Cardiac muscle cell (in vitro differentiated cells and primary cell): ENCODE measurements around the gene UBE2H. TPM values are rescaled to one million over a fixed set of nuclear protein-coding genes. Genes with fewer than 3 reads are reported as not detected.
"Not testable (repeated sequence)": the region's sequence is repeated elsewhere in the genome, so short reads cannot be mapped to it uniquely, and the experiment has no call there.

ENCODE experiments used
- DNase-seq, 2 donors: peaks; one replicate each; pipeline versions ENCODE4 v3.0.0 to v3.0.0-alpha.2; 2010 to 2017; ENCODE audit warnings: low read depth in 1 of 2, low spot score in 1 of 2
- H3K27ac ChIP-seq: fragments of 200-600 bp; sonication (generic); 2 replicates; pipeline ENCODE4 v1.5.1; 2016
- H3K27me3 ChIP-seq: fragments of 200-600 bp; sonication (generic); 2 replicates; pipeline ENCODE4 v1.6.0; 2016; ENCODE audit warnings: control low read depth
- H3K36me3 ChIP-seq: fragments of 200-600 bp; sonication (generic); 2 replicates; pipeline ENCODE4 v1.5.1; 2016; ENCODE audit warnings: control low read depth
- H3K4me1 ChIP-seq: fragments of 200-600 bp; sonication (generic); 2 replicates; pipeline ENCODE4 v1.8.1; 2017; ENCODE audit warnings: low read depth, mild to moderate bottlenecking, mixed run types
- H3K4me3 ChIP-seq: fragments of 200-600 bp; sonication (generic); 2 replicates; pipeline ENCODE4 v1.5.1; 2016; ENCODE audit warnings: mild to moderate bottlenecking
- H3K9me3 ChIP-seq: fragments of 200-600 bp; sonication (generic); 2 replicates; pipeline ENCODE4 v1.5.1; 2017; ENCODE audit warnings: low read depth, mild to moderate bottlenecking, control low read depth
- polyA plus RNA-seq: library from polyadenylated mRNA; unstranded; fragments of >200 nt; fragmentation: Nextera tagmentation; extraction: Ambion mirVana; gene quantifications from 2 replicates; pipeline ENCODE4 v1.2.1, GENCODE V29; 2016
- total RNA-seq: library from RNA; depleted of rRNA; stranded (reverse); fragments of >200 nt; gene quantifications from 2 replicates; pipeline ENCODE4 v1.2.3, GENCODE V29; 2016
- TF ChIP-seq, protein P1 (sequence below): IDR thresholded peaks from 2 replicates; pipeline ENCODE4 v1.5.1; 2012; ENCODE audit warnings: low read depth, mild to moderate bottlenecking, low read length

Gene UBE2H
- total and polyA plus RNA-seq, 2 experiments from 2014 or later = 140 to 409 TPM

DNA sequence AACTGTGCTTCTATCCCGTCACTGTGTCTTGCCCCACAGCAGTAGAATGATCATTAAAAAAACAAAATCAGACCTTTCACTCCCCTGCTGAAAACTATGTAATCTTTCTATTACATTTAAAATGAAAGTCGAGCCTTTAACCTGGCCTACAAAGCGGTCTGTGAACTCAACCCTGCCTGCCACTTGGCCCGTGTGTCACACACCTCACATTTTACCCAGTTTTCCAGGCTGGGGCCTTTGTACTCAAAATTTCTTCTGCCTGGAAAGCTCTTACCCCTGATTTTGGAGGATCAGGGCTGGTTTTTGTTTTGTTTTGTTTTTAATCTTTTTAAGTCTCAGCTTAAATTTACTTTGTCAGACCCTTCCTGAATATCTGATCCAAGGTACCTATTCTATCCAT is 82.1 kb downstream of the UBE2H start:
- TF ChIP-seq, protein P1, sequence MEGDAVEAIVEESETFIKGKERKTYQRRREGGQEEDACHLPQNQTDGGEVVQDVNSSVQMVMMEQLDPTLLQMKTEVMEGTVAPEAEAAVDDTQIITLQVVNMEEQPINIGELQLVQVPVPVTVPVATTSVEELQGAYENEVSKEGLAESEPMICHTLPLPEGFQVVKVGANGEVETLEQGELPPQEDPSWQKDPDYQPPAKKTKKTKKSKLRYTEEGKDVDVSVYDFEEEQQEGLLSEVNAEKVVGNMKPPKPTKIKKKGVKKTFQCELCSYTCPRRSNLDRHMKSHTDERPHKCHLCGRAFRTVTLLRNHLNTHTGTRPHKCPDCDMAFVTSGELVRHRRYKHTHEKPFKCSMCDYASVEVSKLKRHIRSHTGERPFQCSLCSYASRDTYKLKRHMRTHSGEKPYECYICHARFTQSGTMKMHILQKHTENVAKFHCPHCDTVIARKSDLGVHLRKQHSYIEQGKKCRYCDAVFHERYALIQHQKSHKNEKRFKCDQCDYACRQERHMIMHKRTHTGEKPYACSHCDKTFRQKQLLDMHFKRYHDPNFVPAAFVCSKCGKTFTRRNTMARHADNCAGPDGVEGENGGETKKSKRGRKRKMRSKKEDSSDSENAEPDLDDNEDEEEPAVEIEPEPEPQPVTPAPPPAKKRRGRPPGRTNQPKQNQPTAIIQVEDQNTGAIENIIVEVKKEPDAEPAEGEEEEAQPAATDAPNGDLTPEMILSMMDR = no peak
- no peak overlapping the region for H3K4me3 ChIP-seq
- no peaks in the 10 kb centered on the region for H3K27me3 ChIP-seq
- no peaks in the 10 kb centered on the region for H3K9me3 ChIP-seq
- peaks cover 3% of the 10 kb centered on the region for H3K4me1 ChIP-seq
- peak overlapping the region; percentile 58 for H3K27ac ChIP-seq
- peaks cover 3% of the 10 kb centered on the region for H3K36me3 ChIP-seq
- no peak for DNase-seq

DNA sequence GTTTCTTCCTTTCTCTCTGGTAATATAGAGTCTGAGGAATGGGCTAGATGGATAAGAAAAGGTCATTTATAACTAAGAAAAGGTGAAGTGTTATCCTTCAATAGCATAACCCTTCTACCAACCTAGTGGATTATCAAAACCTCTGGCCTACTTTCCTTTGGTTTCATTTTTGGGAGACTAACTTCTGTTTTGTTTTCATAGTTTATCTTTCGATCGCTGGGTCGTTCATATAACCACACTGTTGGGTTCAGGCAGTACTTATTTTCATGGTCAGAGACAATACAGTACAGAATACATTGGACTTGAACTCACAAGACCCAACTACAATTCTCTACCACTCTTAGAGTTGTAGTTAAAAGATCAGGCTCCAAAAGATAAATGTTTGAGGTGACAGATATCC is 86.5 kb downstream of the UBE2H start:
- peaks cover 27% of the 10 kb centered on the region for H3K4me1 ChIP-seq
- TF ChIP-seq, protein P1 = no peak
- H3K4me3 ChIP-seq = no peak overlapping the region
- H3K36me3 ChIP-seq = no peaks in the 10 kb centered on the region
- no peak overlapping the region for H3K27ac ChIP-seq
- no peak for DNase-seq
- H3K9me3 ChIP-seq = no peaks in the 10 kb centered on the region
- H3K27me3 ChIP-seq = no peaks in the 10 kb centered on the region

DNA sequence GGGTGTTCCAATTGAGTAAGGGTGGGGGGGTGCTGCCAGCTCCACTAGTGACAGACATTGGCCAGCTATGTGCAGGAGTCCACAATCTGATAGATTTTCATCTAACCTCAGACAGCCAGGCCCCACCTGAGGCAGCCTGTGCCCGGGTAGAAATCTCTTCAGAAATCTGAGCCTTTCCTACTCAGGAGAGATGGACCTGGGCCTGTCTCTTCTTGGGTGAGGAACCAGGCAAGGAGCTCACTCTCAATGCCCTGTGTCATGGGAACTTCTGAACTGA is 86.9 kb downstream of the UBE2H start:
- no peak overlapping the region for H3K4me3 ChIP-seq
- H3K4me1 ChIP-seq = peaks cover 31% of the 10 kb centered on the region
- TF ChIP-seq, protein P1 = no peak
- H3K27me3 ChIP-seq = no peaks in the 10 kb centered on the region
- H3K27ac ChIP-seq = peak overlapping the region; percentile 1
- no peaks in the 10 kb centered on the region for H3K9me3 ChIP-seq
- no peaks in the 10 kb centered on the region for H3K36me3 ChIP-seq
- DNase-seq = no peak

DNA sequence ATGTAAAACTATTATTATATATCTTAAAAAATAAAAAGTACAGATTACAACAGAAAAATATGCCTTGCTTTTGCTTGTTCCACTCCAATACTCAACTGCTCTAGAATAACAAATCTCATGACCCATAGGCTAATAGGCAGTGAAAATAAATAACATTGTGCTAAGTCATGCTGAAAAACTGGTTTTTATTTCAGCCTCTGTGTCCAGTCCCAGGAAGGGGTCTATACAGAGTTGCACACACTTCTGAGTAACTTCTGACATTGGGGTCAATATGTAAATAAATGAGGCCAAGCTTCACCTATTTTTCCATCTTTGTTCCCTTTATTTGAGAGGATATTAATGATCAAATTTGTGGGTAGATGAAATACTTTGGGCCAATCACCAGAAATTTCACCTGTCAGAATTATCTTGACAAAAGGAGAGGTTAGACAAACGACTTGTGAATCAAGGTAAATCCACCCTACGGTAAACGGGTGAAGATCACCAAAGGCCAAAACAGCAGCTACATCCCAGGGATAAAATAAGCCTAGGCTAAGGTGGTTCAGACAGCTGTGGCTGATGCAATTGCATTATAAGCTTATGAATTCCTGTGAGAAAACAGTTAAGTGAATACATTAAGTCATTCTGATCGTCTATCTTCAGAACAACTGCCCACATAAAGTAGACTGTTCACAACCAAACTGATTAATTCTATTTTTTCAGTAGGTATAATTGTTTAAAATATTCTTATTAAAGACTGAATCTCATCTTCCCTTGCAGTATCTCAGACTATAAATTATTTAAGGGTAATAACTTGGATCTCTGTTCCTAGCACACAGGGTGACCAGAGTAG is 87.5 kb downstream of the UBE2H start:
- peaks cover 36% of the 10 kb centered on the region for H3K4me1 ChIP-seq
- DNase-seq = peak in 1 of 2 donors; percentile 26
- no peaks in the 10 kb centered on the region for H3K9me3 ChIP-seq
- H3K27me3 ChIP-seq = no peaks in the 10 kb centered on the region
- TF ChIP-seq, protein P1 = no peak
- H3K27ac ChIP-seq = peak overlapping the region; percentile 1
- H3K4me3 ChIP-seq = no peak overlapping the region
- H3K36me3 ChIP-seq = no peaks in the 10 kb centered on the region

DNA sequence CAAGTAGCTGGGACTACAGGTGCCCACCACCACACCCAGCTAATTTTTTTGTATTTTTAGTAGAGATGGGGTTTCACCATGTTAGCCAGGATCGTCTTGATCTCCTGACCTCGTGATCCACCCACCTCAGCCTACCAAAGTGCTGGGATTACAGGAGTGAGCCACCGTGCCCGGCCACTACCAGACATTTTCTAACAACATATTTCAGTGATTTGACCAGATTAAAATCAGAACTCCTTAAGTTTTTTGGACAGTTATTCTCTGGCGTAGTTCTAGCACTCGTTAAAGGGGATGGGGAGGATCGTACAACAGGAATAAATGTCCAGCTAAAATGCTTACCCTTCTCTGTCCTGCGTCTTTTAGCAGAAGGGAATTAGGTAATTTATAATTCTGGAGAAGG is 88.1 kb downstream of the UBE2H start:
- not testable (repeated sequence) for DNase-seq, H3K4me3 ChIP-seq, H3K27me3 ChIP-seq, H3K9me3 ChIP-seq, H3K27ac ChIP-seq, H3K36me3 ChIP-seq
- H3K4me1 ChIP-seq = peaks cover 43% of the 10 kb centered on the region

DNA sequence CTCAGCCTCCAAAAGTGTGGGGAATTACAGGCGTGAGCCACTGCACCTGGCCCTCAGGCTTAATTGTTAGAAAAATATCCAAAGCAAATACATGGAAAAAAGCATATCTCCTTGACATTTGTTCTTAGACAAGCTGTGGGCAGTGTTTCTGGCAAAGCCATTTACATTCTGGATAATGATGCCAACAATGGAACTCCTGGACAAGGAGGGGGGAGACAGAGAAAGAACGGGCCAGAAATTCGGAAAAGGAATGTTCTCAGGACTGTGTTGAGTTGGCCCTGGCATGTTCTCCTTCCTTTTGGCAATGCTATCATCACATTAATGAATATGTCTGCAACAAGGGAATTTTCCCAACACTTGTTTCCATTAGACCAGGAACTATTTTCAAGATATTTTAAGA is 88.7 kb downstream of the UBE2H start:
- DNase-seq = peak in 1 of 2 donors; percentile 82
- Histone ChIP-seq H3K9me3 (no peaks in the 10 kb centered on the region), H3K4me3 (no peak overlapping the region), H3K27ac (peak overlapping the region; percentile 66), H3K36me3 (no peaks in the 10 kb centered on the region), H3K27me3 (no peaks in the 10 kb centered on the region), H3K4me1 (peaks cover 49% of the 10 kb centered on the region)
- TF ChIP-seq, protein P1 = no peak
